ENCODE data around the gene SACM1L. TPM values are rescaled to one million over a fixed set of nuclear protein-coding genes. Genes with fewer than 3 reads are reported as not detected.

Gene SACM1L
- total RNA-seq = 44.1 and 45.7 TPM in 2 replicates
- long read RNA-seq, transcript SACM1L-201 (20 exons, 3,723 nt) = major isoform, 34 of 65 reads
- long read RNA-seq, partial matches to known transcripts = 19 of 65 reads
- long read RNA-seq, other reads (novel, unspliced or antisense) = 8 of 65 reads

- H3K36me3 Mint-ChIP-seq (ENCODE audit: low read depth) = peaks cover 6% of the 10 kb centered on the region
- DNase-seq (ENCODE audit: low read depth, low spot score) = peak; percentile 96
- peaks cover 38% of the 10 kb centered on the region for H3K4me1 Mint-ChIP-seq
- H3K9me3 Mint-ChIP-seq = peaks cover 5% of the 10 kb centered on the region
- H3K27ac Mint-ChIP-seq (ENCODE audit: unreplicated experiment) = peak within 1 kb of the TSS; percentile 91
- H3K27me3 Mint-ChIP-seq (ENCODE audit: low read depth) = peaks cover 15% of the 10 kb centered on the region
- TF ChIP-seq CTCF (conservative IDR thresholded peaks at IDR 0.05) = no peak
- peak within 1 kb of the TSS; percentile 98 for H3K4me3 Mint-ChIP-seq
Observed at GRCh38 chr3:45688882-45689786, at the start of gene SACM1L. Gene SACM1L, plus strand, starts transcription at chr3:45689396. Its CDS starts 70 bp downstream, at chr3:45689466.

GRCh38 chr3:45640091-45640507, 49.1 kb upstream of the SACM1L start:
- peaks cover 44% of the 10 kb centered on the region for H3K4me1 Mint-ChIP-seq
- no peak for DNase-seq (ENCODE audit: low read depth, low spot score)
- no peak for TF ChIP-seq CTCF (conservative IDR thresholded peaks at IDR 0.05)
- no peak overlapping the region for H3K4me3 Mint-ChIP-seq
- no peaks in the 10 kb centered on the region for H3K9me3 Mint-ChIP-seq
- H3K27ac Mint-ChIP-seq (ENCODE audit: unreplicated experiment) = peak overlapping the region; percentile 87
- H3K36me3 Mint-ChIP-seq (ENCODE audit: low read depth) = peaks cover 15% of the 10 kb centered on the region
- H3K27me3 Mint-ChIP-seq (ENCODE audit: low read depth) = no peaks in the 10 kb centered on the region

- TF ChIP-seq CTCF (conservative IDR thresholded peaks at IDR 0.05) = no peak
- Mint-ChIP-seq H3K4me1 (peaks cover 49% of the 10 kb centered on the region), H3K27me3 (ENCODE audit: low read depth) (no peaks in the 10 kb centered on the region), H3K9me3 (no peaks in the 10 kb centered on the region), H3K4me3 (no peak overlapping the region), H3K27ac (ENCODE audit: unreplicated experiment) (no peak overlapping the region), H3K36me3 (ENCODE audit: low read depth) (peaks cover 15% of the 10 kb centered on the region)
- no peak for DNase-seq (ENCODE audit: low read depth, low spot score)
Observed at GRCh38 chr3:45640724-45641361, 48.4 kb upstream of the SACM1L start.

- H3K4me3 Mint-ChIP-seq = no peak overlapping the region
- no peak overlapping the region for H3K27ac Mint-ChIP-seq (ENCODE audit: unreplicated experiment)
- DNase-seq (ENCODE audit: low read depth, low spot score) = no peak
- H3K27me3 Mint-ChIP-seq (ENCODE audit: low read depth) = no peaks in the 10 kb centered on the region
- no peak for TF ChIP-seq CTCF (conservative IDR thresholded peaks at IDR 0.05)
- peaks cover 14% of the 10 kb centered on the region for H3K36me3 Mint-ChIP-seq (ENCODE audit: low read depth)
- H3K9me3 Mint-ChIP-seq = no peaks in the 10 kb centered on the region
- H3K4me1 Mint-ChIP-seq = peaks cover 53% of the 10 kb centered on the region
Observed at GRCh38 chr3:45641756-45642155, 47.4 kb upstream of the SACM1L start.

- Mint-ChIP-seq H3K27ac (ENCODE audit: unreplicated experiment) (peak overlapping the region; percentile 94), H3K9me3 (no peaks in the 10 kb centered on the region), H3K27me3 (ENCODE audit: low read depth) (no peaks in the 10 kb centered on the region), H3K4me1 (peaks cover 53% of the 10 kb centered on the region), H3K4me3 (no peak overlapping the region), H3K36me3 (ENCODE audit: low read depth) (peaks cover 10% of the 10 kb centered on the region)
- no peak for TF ChIP-seq CTCF (conservative IDR thresholded peaks at IDR 0.05)
- DNase-seq (ENCODE audit: low read depth, low spot score) = no peak
Observed at GRCh38 chr3:45642731-45643152, 46.5 kb upstream of the SACM1L start.
